Psoas muscle (tissue), 8 donors: Measurements from ENCODE around the gene TPRX2. TPM values are rescaled to one million over a fixed set of nuclear protein-coding genes. Genes with fewer than 3 reads are reported as not detected.
"Not testable (repeated sequence)": the region's sequence is repeated elsewhere in the genome, so short reads cannot be mapped to it uniquely, and the experiment has no call there.

ENCODE experiments used
- ATAC-seq, 4 donors: fragments of 200-7000 bp; cut with Tn5 transposase; one replicate each; pipeline ENCODE4 v1.9.1; 2020; ENCODE audit warnings: moderate library complexity in 3 of 4, mild to moderate bottlenecking in 2 of 4
- DNase-seq, 2 donors: peaks; one replicate each; pipeline ENCODE4 v3.0.0-alpha.2; 2020
- H3K27ac ChIP-seq: fragments of 200-600 bp; one replicate; pipeline ENCODE4 v1.8.0; 2022
- H3K27me3 ChIP-seq, 3 donors: fragments of 200-600 bp in 1 of 3; one replicate each; pipeline versions ENCODE4 v1.6.1 to v1.8.0; 2013 to 2022; ENCODE audit warnings: low read length in 2 of 3, mild to moderate bottlenecking in 2 of 3, moderate library complexity in 1 of 3; ENCODE audit not compliant: insufficient read depth in 3 of 3
- H3K36me3 ChIP-seq, 2 donors: fragments of 200-600 bp in 1 of 2; one replicate each; pipeline versions ENCODE4 v1.6.1 to v1.8.0; 2013 to 2022; ENCODE audit warnings: low read depth in 1 of 2, mild to moderate bottlenecking in 1 of 2, moderate library complexity in 1 of 2; ENCODE audit not compliant: insufficient read depth in 1 of 2
- H3K4me1 ChIP-seq: fragments of 200-600 bp; one replicate; pipeline ENCODE4 v1.8.0; 2022
- H3K4me3 ChIP-seq: fragments of 200-600 bp; one replicate; pipeline ENCODE4 v1.8.0; 2022; ENCODE audit warnings: mild to moderate bottlenecking
- H3K9me3 ChIP-seq: fragments of 200-600 bp; one replicate; pipeline ENCODE4 v1.8.0; 2022
- WGBS, 3 donors: extraction: QIAGEN DNeasy Blood & Tissue Kit; methylation state at CpG; one replicate each; pipeline versions ENCODE4 v1.1.6 to v1.1.7; 2013; 5-methylcytosine and 5-hydroxymethylcytosine counted together
- intact Hi-C, 2 donors: fragments of 100-400 bp; cut with DNase I; formaldehyde crosslinking; loops; one replicate each; pipeline versions ENCODE4 v1.11.0 to v1.14.2; 2022
- polyA plus RNA-seq, 3 donors: library from polyadenylated mRNA; stranded (reverse); fragments of 200-250 nt; gene quantifications; one replicate each; pipeline ENCODE4 v1.2.3, GENCODE V29; 2013
- total RNA-seq, 4 donors: library from RNA; stranded (reverse); fragmentation: NEBNext Ultra II Directional in 2 of 4; extraction: Animal tissue kit (Norgen Biotek cat#: 25700) in 2 of 4; gene quantifications; one replicate each; pipeline versions ENCODE4 v1.2.1 to v1.2.4, GENCODE V29; 2021 to 2023
- TF ChIP-seq, protein P1 (sequence below): fragments of 200-600 bp; IDR thresholded peaks from one replicate; pipeline ENCODE4 v1.8.0; 2022; ENCODE audit warnings: antibody characterized with exemption
- donor health status: healthy with polysubstance abuse.
- donor health status: DM: no; HTN: no; CAD: no; lungs with moderate emphysema.
- donor health status: Bipolar disorder and iron deficiency.
- donor health status: healthy.
- donor health status: DM: yes; HTN: yes; CAD: no.
- donor health status: DM: no; HTN: no; CAD: no.
- donor health status: DM: no; HTN: no; CAD: no.
- donor health status: DM: yes; HTN: yes; CAD: no.

The TPRX2 gene
- total and polyA plus RNA-seq, 7 donors, result not detected

DNA sequence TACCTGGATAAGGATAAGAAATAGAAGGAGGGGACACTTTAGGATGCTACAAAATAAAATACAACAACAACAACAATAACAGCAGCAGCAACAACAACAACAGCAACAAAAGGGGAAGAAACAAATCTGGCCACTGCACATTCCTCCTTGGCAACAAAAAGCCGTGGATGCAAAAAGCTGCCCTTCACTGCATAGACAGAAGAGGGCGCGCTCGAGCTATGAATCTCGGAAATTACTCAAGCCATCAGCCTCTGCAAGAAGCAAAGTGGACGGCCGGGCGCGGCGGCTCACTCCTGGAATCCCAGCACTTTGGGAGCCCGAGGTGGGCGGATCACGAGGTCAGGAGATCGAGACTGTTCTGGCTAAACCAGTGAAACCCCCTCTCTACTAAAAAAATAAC is 50.3 kb downstream of the TPRX2 start:
- TF ChIP-seq, protein P1, sequence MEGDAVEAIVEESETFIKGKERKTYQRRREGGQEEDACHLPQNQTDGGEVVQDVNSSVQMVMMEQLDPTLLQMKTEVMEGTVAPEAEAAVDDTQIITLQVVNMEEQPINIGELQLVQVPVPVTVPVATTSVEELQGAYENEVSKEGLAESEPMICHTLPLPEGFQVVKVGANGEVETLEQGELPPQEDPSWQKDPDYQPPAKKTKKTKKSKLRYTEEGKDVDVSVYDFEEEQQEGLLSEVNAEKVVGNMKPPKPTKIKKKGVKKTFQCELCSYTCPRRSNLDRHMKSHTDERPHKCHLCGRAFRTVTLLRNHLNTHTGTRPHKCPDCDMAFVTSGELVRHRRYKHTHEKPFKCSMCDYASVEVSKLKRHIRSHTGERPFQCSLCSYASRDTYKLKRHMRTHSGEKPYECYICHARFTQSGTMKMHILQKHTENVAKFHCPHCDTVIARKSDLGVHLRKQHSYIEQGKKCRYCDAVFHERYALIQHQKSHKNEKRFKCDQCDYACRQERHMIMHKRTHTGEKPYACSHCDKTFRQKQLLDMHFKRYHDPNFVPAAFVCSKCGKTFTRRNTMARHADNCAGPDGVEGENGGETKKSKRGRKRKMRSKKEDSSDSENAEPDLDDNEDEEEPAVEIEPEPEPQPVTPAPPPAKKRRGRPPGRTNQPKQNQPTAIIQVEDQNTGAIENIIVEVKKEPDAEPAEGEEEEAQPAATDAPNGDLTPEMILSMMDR, result peak; percentile 50
- 0 to 4% (median 1%) methylated on average over 5 to 10 of the region's 14 CpGs for WGBS, 3 donors
- H3K27ac ChIP-seq, H3K4me3 ChIP-seq, intact Hi-C loops, ATAC-seq, H3K36me3 ChIP-seq, H3K4me1 ChIP-seq, H3K9me3 ChIP-seq, H3K27me3 ChIP-seq: not testable (repeated sequence)
- peak; percentile 63 to 80 for DNase-seq

DNA sequence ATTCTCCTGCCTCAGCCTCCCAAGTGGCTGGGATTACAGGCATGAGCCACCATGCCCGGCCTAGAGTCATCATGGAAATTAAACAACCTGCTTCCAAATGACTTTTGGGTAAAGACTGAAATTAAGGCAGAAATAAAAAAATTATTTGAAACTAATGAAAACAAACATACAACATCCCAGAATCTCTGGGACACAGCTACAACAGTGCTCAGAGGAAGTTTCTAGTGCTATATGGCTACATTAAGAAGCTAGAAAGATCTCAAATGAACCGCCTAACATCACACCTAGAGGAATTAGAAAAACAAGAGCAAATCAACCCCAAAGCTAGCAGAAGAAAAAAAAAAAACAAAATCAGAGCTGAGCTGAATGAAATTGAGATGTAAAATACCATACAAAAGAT is 51.2 kb downstream of the TPRX2 start:
- H3K9me3 ChIP-seq, DNase-seq, H3K4me1 ChIP-seq, H3K27ac ChIP-seq, intact Hi-C loops, ATAC-seq, H3K4me3 ChIP-seq, H3K27me3 ChIP-seq, H3K36me3 ChIP-seq: not testable (repeated sequence)
- 89 to 97% (median 95%) methylated on average over 1 of the region's 2 CpGs for WGBS, 3 donors

Other genes starting within 250 kb of the TPRX2 start
- gene EHD2, start 145.8 kb upstream of the TPRX2 start, total RNA-seq, result 10 to 100 TPM; 27.8 to 46.3 (median 31.7) TPM
- 10 to 100 TPM; 14.7 to 25.1 (median 19.5) TPM for gene EHD2, start 145.8 kb upstream of the TPRX2 start, polyA plus RNA-seq
- 100 to 1,000 TPM in 3 of 4 donors, 10 to 100 TPM in 1; 96.3 to 166 (median 127) TPM for gene NOP53, start 113.7 kb upstream of the TPRX2 start, total RNA-seq
- 100 to 1,000 TPM; 247 to 268 (median 257) TPM for gene NOP53, start 113.7 kb upstream of the TPRX2 start, polyA plus RNA-seq
- gene SELENOW, start 80.5 kb upstream of the TPRX2 start, total RNA-seq, result 100 to 1,000 TPM; 677 to 969 (median 733) TPM
- gene SELENOW, start 80.5 kb upstream of the TPRX2 start, polyA plus RNA-seq, result 1,000 to 10,000 TPM in 2 of 3 donors, 100 to 1,000 TPM in 1; 434 to 1,620 (median 1,372) TPM
- gene TPRX1, start 54.7 kb upstream of the TPRX2 start, total RNA-seq, result not detected
- not detected for gene TPRX1, start 54.7 kb upstream of the TPRX2 start, polyA plus RNA-seq
- gene CRX, start 37.3 kb upstream of the TPRX2 start, total RNA-seq, result not detected
- gene CRX, start 37.3 kb upstream of the TPRX2 start, polyA plus RNA-seq, result under 1 TPM in 1 of 3 donors, not detected in 2; 0.01 TPM
- gene SULT2A1, start 27.1 kb downstream of the TPRX2 start, total RNA-seq, result not detected
- gene SULT2A1, start 27.1 kb downstream of the TPRX2 start, polyA plus RNA-seq, result not detected
- gene BSPH1, start 132.9 kb downstream of the TPRX2 start, total RNA-seq, result not detected
- not detected for gene BSPH1, start 132.9 kb downstream of the TPRX2 start, polyA plus RNA-seq
- not detected for gene ELSPBP1, start 135.4 kb downstream of the TPRX2 start, total RNA-seq
- not detected for gene ELSPBP1, start 135.4 kb downstream of the TPRX2 start, polyA plus RNA-seq
- under 1 TPM in 1 of 4 donors, not detected in 3; 0.18 TPM for gene CABP5, start 184.8 kb downstream of the TPRX2 start, total RNA-seq
- gene CABP5, start 184.8 kb downstream of the TPRX2 start, polyA plus RNA-seq, result not detected